Measurements from ENCODE around the gene LRRC23.
A peak's percentile ranks its signal among the peaks of the same experiment; 100 is the strongest.

LRRC23 gene

GRCh38 chr12:6955108-6956020 is 50.7 kb downstream of the LRRC23 start:
- no peak overlapping the region for H3K4me3 ChIP-seq (ENCODE audit: low read depth, low read length)

GRCh38 chr12:6956021-6956727 is 51.6 kb downstream of the LRRC23 start:
- no peak overlapping the region for H3K4me3 ChIP-seq (ENCODE audit: low read depth, low read length)

GRCh38 chr12:6957151-6957701 is 52.6 kb downstream of the LRRC23 start:
- H3K4me3 ChIP-seq (ENCODE audit: low read depth, low read length) = no peak overlapping the region

- no peak overlapping the region for H3K4me3 ChIP-seq (ENCODE audit: low read depth, low read length)
These were observed 53.4 kb downstream of the LRRC23 start for GRCh38 chr12:6957741-6958608.

- H3K4me3 ChIP-seq (ENCODE audit: low read depth, low read length) = no peak overlapping the region
These were observed 54.0 kb downstream of the LRRC23 start for GRCh38 chr12:6958609-6959057.

GRCh38 chr12:6959058-6959804 is 54.6 kb downstream of the LRRC23 start:
- no peak overlapping the region for H3K4me3 ChIP-seq (ENCODE audit: low read depth, low read length)

- H3K4me3 ChIP-seq (ENCODE audit: low read depth, low read length) = no peak overlapping the region
These were observed 55.4 kb downstream of the LRRC23 start for GRCh38 chr12:6959805-6960592.

- no peak overlapping the region for H3K4me3 ChIP-seq (ENCODE audit: low read depth, low read length)
These were observed 56.1 kb downstream of the LRRC23 start for GRCh38 chr12:6960593-6961277.

- peak overlapping the region; percentile 89 for H3K4me3 ChIP-seq (ENCODE audit: low read depth, low read length)
These were observed 56.7 kb downstream of the LRRC23 start for GRCh38 chr12:6961278-6961694.

- H3K4me3 ChIP-seq (ENCODE audit: low read depth, low read length) = peak overlapping the region; percentile 89
These were observed 57.2 kb downstream of the LRRC23 start for GRCh38 chr12:6961695-6962284.

- H3K4me3 ChIP-seq (ENCODE audit: low read depth, low read length) = peak overlapping the region; percentile 89
These were observed 57.8 kb downstream of the LRRC23 start for GRCh38 chr12:6962285-6963015.

- H3K4me3 ChIP-seq (ENCODE audit: low read depth, low read length) = peak overlapping the region; percentile 89
These were observed 58.6 kb downstream of the LRRC23 start for GRCh38 chr12:6963016-6963731.

Measured in iPS-11a (cell line).